Suprapubic skin (tissue), 4 donors: ENCODE measurements around the gene ADGRG7. TPM values are rescaled to one million over a fixed set of nuclear protein-coding genes. Genes with fewer than 3 reads are reported as not detected.

Experiments
- DNase-seq, 2 donors: peaks; one replicate each; pipeline ENCODE4 v3.0.0-alpha.2; 2019; ENCODE audit warnings: low spot score in 2 of 2
- H3K27ac ChIP-seq: fragments of 200-600 bp; sonication (generic); one replicate; pipeline ENCODE4 v1.5.1; 2019
- H3K27me3 ChIP-seq: fragments of 200-600 bp; sonication (generic); one replicate; pipeline ENCODE4 v1.5.1; 2019
- H3K36me3 ChIP-seq: fragments of 200-600 bp; sonication (generic); one replicate; pipeline ENCODE4 v1.5.1; 2019
- H3K4me1 ChIP-seq: fragments of 200-600 bp; sonication (generic); one replicate; pipeline ENCODE4 v1.5.1; 2019
- H3K4me3 ChIP-seq: fragments of 200-600 bp; sonication (generic); one replicate; pipeline ENCODE4 v1.5.1; 2019; ENCODE audit warnings: mild to moderate bottlenecking
- H3K9me3 ChIP-seq: fragments of 200-600 bp; sonication (generic); one replicate; pipeline ENCODE4 v1.5.1; 2019
- CTCF ChIP-seq, 2 donors: fragments of 200-600 bp in 1 of 2; fragments of 450-650 bp in 1 of 2; sonication (generic) in 1 of 2; IDR thresholded peaks; one replicate each; pipeline ENCODE4 v1.5.1; 2016 to 2019; ENCODE audit warnings: antibody characterized with exemption in 2 of 2, mild to moderate bottlenecking in 1 of 2, moderate library complexity in 1 of 2
- EP300 ChIP-seq: sonication (generic); formaldehyde crosslinking; IDR thresholded peaks from one replicate; pipeline ENCODE4 v1.6.1; 2017; ENCODE audit warnings: antibody characterized with exemption
- POLR2A ChIP-seq, 2 donors: fragments of 450-650 bp; IDR thresholded peaks; one replicate each; pipeline ENCODE4 v1.6.1; 2017; ENCODE audit warnings: antibody characterized with exemption in 2 of 2, mild to moderate bottlenecking in 2 of 2, moderate library complexity in 2 of 2
- POLR2AphosphoS5 ChIP-seq, 3 donors: sonication (generic); formaldehyde crosslinking; IDR thresholded peaks; one replicate each; pipeline ENCODE4 v1.6.1; 2017; ENCODE audit warnings: antibody characterized with exemption in 3 of 3
- WGBS: methylation state at CpG from one replicate; pipeline ENCODE4 v1.1.5; 2018; 5-methylcytosine and 5-hydroxymethylcytosine counted together
- total RNA-seq, 4 donors: library from RNA; depleted of rRNA; stranded (reverse); fragments of >200 nt; gene quantifications; one replicate each; pipeline ENCODE4 v1.1.0, GENCODE V29; 2016

ADGRG7 gene
- total RNA-seq, 4 donors from 2014 or later = 0.32 TPM; not detected in 3

- Histone ChIP-seq H3K9me3 (no peaks in the 10 kb centered on the region), H3K4me1 (peaks cover 32% of the 10 kb centered on the region), H3K4me3 (peak overlapping the region; percentile 73), H3K36me3 (peaks cover 8% of the 10 kb centered on the region), H3K27me3 (no peaks in the 10 kb centered on the region), H3K27ac (peak overlapping the region; percentile 96)
- no peak for TF ChIP-seq EP300
- peak; percentile 5 to 25 for TF ChIP-seq CTCF (IDR thresholded peaks at IDR 0.05)
- no peak for TF ChIP-seq POLR2AphosphoS5 (IDR thresholded peaks at IDR 0.05)
- DNase-seq = no peak
- whole genome bisulfite sequencing = 17% methylated on average over 8 of the region's 8 CpGs
Observed at GRCh38 chr3:100710261-100710968, 101.0 kb downstream of the ADGRG7 start.

GRCh38 chr3:100715176-100715575 lies 105.8 kb downstream of the ADGRG7 start:
- DNase-seq = no peak
- H3K27me3 ChIP-seq = no peaks in the 10 kb centered on the region
- no peaks in the 10 kb centered on the region for H3K9me3 ChIP-seq
- H3K36me3 ChIP-seq = peaks cover 16% of the 10 kb centered on the region
- no peak overlapping the region for H3K27ac ChIP-seq
- no peak overlapping the region for H3K4me3 ChIP-seq
- TF ChIP-seq POLR2AphosphoS5 (IDR thresholded peaks at IDR 0.05) (no peak), EP300 (no peak), POLR2A (IDR thresholded peaks at IDR 0.05) (no peak), CTCF (IDR thresholded peaks at IDR 0.05) (no peak)
- H3K4me1 ChIP-seq = peaks cover 31% of the 10 kb centered on the region

- H3K27me3 ChIP-seq = no peaks in the 10 kb centered on the region
- H3K27ac ChIP-seq = no peak overlapping the region
Observed at GRCh38 chr3:100717063-100717462, 107.7 kb downstream of the ADGRG7 start.

GRCh38 chr3:100717637-100718487 lies 108.5 kb downstream of the ADGRG7 start:
- WGBS = 95% methylated on average over 4 of the region's 4 CpGs
- Histone ChIP-seq H3K4me1 (peaks cover 5% of the 10 kb centered on the region), H3K36me3 (peaks cover 37% of the 10 kb centered on the region), H3K27ac (no peak overlapping the region), H3K4me3 (no peak overlapping the region), H3K9me3 (no peaks in the 10 kb centered on the region), H3K27me3 (no peaks in the 10 kb centered on the region)
- DNase-seq = no peak
- no peak for TF ChIP-seq POLR2A (IDR thresholded peaks at IDR 0.05)
- TF ChIP-seq POLR2AphosphoS5 (IDR thresholded peaks at IDR 0.05) = no peak
- TF ChIP-seq EP300 = no peak
- no peak for TF ChIP-seq CTCF (IDR thresholded peaks at IDR 0.05)

More at GRCh38 chr3:100717063-100717462, 107.7 kb downstream of the ADGRG7 start:
- Histone ChIP-seq H3K4me1 (peaks cover 13% of the 10 kb centered on the region), H3K36me3 (peaks cover 32% of the 10 kb centered on the region), H3K4me3 (no peak overlapping the region), H3K9me3 (no peaks in the 10 kb centered on the region)
- TF ChIP-seq POLR2AphosphoS5 (IDR thresholded peaks at IDR 0.05) (no peak), EP300 (no peak), POLR2A (IDR thresholded peaks at IDR 0.05) (no peak), CTCF (IDR thresholded peaks at IDR 0.05) (no peak)
- DNase-seq = no peak
- WGBS = 78% methylated on average over 2 of the region's 2 CpGs

- DNase-seq = no peak
- 49% methylated on average over 1 of the region's 1 CpG for WGBS
- H3K36me3 ChIP-seq = peaks cover 33% of the 10 kb centered on the region
Observed at GRCh38 chr3:100719136-100719535, 109.7 kb downstream of the ADGRG7 start.

More at GRCh38 chr3:100719136-100719535, 109.7 kb downstream of the ADGRG7 start:
- peaks cover 4% of the 10 kb centered on the region for H3K4me1 ChIP-seq
- no peak overlapping the region for H3K27ac ChIP-seq
- no peaks in the 10 kb centered on the region for H3K9me3 ChIP-seq
- no peak for TF ChIP-seq EP300
- TF ChIP-seq POLR2A (IDR thresholded peaks at IDR 0.05) = no peak
- TF ChIP-seq CTCF (IDR thresholded peaks at IDR 0.05) = no peak
- TF ChIP-seq POLR2AphosphoS5 (IDR thresholded peaks at IDR 0.05) = no peak
- H3K4me3 ChIP-seq = no peak overlapping the region
- H3K27me3 ChIP-seq = no peaks in the 10 kb centered on the region
